Measurements from ENCODE around the gene HAPSTR1.

Gene HAPSTR1

DNA sequence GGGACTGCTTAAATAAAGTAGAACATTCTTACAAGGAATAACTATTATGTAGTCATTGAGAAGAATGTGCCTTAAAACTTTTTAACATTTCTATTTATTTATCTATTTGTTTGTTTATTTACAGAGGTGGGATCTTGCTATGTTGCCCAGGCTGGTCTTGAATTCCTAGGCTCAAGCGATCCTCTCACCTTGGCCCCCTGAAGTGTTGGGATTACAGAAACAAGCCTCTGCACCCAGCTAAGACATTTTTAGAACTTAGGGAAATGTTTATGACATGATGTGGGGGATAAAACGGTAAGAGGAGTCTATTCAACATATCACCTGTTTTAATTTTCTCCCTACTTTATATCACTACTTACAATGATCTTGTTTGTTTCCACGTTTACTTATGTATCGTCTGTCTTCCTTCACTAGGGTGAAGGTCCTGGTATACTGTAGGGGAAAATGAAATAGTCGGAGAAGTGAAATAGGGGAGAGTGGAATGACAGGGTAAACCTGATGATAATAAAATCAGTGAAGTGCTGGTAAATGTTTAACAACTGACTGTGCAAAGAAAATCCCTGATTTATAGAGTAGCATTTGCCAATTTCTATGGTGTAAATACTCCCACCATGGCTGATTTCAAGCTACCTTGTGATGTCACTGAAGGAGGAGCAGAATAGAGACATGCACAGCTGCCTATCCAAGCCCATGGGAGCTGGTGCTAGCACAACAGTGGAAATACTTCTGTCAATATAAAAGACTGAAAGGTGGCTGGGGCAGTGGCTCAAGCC lies 16.0 kb upstream of the HAPSTR1 start:
- Histone ChIP-seq H3K4me1 (ENCODE audit: control insufficient read depth, insufficient read depth, low read length) (no peaks in the 10 kb centered on the region), H3K9me3 (ENCODE audit: control insufficient read depth, insufficient read depth, low read depth, low read length) (no peaks in the 10 kb centered on the region), H3K4me3 (ENCODE audit: low read depth, low read length) (no peak overlapping the region), H3K36me3 (ENCODE audit: control insufficient read depth in 2 of 2, insufficient read depth in 1 of 2, low read length in 2 of 2) (no peaks in the 10 kb centered on the region), H3K27ac (ENCODE audit: extremely low read depth, low read depth, low read length) (no peak overlapping the region)
- POLR2A ChIA-PET = interaction anchor here (6.2 kb wide), 1 partner anchor 17 kb away, joined by 76 read pairs; the partner anchor contains the start of gene HAPSTR1
- TF ChIP-seq ZNF138 (tag by site-specific recombination; IDR thresholded peaks at IDR 0.05; ENCODE audit: borderline replicate concordance) (no peak), ZNF112 (tag by site-specific recombination; IDR thresholded peaks at IDR 0.05) (peak; percentile 78; the same call in 1 of the 2 replicates), ZNF776 (tag by site-specific recombination; IDR thresholded peaks at IDR 0.05; ENCODE audit: borderline replicate concordance) (no peak), ZNF701 (tag by site-specific recombination; IDR thresholded peaks at IDR 0.05) (no peak), ZXDB (tag by site-specific recombination; IDR thresholded peaks at IDR 0.05) (no peak), ZNF223 (tag by site-specific recombination; IDR thresholded peaks at IDR 0.05) (no peak), ZNF791 (tag by site-specific recombination; IDR thresholded peaks at IDR 0.05) (no peak), ZNF501 (tag by site-specific recombination; IDR thresholded peaks at IDR 0.05) (no peak), ZNF292 (tag by site-specific recombination; IDR thresholded peaks at IDR 0.05; ENCODE audit: borderline replicate concordance, low read depth) (no peak), ZNF341 (tag by site-specific recombination; IDR thresholded peaks at IDR 0.05; ENCODE audit: low read depth) (no peak), ZBTB8A (tag by site-specific recombination; IDR thresholded peaks at IDR 0.05) (no peak), ZNF140 (tag by site-specific recombination; IDR thresholded peaks at IDR 0.05) (no peak), ZNF585B (tag by site-specific recombination; IDR thresholded peaks at IDR 0.05) (0 out of 2 replicates have a peak, but pooled peaks have one; percentile 11), ZNF514 (tag by site-specific recombination; IDR thresholded peaks at IDR 0.05) (no peak)
- TF ChIP-seq, protein P1, sequence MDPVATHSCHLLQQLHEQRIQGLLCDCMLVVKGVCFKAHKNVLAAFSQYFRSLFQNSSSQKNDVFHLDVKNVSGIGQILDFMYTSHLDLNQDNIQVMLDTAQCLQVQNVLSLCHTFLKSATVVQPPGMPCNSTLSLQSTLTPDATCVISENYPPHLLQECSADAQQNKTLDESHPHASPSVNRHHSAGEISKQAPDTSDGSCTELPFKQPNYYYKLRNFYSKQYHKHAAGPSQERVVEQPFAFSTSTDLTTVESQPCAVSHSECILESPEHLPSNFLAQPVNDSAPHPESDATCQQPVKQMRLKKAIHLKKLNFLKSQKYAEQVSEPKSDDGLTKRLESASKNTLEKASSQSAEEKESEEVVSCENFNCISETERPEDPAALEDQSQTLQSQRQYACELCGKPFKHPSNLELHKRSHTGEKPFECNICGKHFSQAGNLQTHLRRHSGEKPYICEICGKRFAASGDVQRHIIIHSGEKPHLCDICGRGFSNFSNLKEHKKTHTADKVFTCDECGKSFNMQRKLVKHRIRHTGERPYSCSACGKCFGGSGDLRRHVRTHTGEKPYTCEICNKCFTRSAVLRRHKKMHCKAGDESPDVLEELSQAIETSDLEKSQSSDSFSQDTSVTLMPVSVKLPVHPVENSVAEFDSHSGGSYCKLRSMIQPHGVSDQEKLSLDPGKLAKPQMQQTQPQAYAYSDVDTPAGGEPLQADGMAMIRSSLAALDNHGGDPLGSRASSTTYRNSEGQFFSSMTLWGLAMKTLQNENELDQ (tag by site-specific recombination; IDR thresholded peaks at IDR 0.05; ENCODE audit: low read depth) = no peak
- TF ChIP-seq, protein P2, sequence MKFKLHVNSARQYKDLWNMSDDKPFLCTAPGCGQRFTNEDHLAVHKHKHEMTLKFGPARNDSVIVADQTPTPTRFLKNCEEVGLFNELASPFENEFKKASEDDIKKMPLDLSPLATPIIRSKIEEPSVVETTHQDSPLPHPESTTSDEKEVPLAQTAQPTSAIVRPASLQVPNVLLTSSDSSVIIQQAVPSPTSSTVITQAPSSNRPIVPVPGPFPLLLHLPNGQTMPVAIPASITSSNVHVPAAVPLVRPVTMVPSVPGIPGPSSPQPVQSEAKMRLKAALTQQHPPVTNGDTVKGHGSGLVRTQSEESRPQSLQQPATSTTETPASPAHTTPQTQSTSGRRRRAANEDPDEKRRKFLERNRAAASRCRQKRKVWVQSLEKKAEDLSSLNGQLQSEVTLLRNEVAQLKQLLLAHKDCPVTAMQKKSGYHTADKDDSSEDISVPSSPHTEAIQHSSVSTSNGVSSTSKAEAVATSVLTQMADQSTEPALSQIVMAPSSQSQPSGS (tag by site-specific recombination; IDR thresholded peaks at IDR 0.05; ENCODE audit: low read depth) = no peak
- CTCF ChIA-PET = interaction anchor here (0.6 to 1.1 kb wide), 3 partner anchors 26 to 265 kb away, joined by 3 to 8 read pairs (median 4); no protein-coding TSS in a partner anchor

- Histone ChIP-seq H3K36me3 (ENCODE audit: control insufficient read depth in 2 of 2, insufficient read depth in 1 of 2, low read length in 2 of 2) (no peaks in the 10 kb centered on the region), H3K4me1 (ENCODE audit: control insufficient read depth, insufficient read depth, low read length) (no peaks in the 10 kb centered on the region), H3K9me3 (ENCODE audit: control insufficient read depth, insufficient read depth, low read depth, low read length) (no peaks in the 10 kb centered on the region), H3K4me3 (ENCODE audit: low read depth, low read length) (no peak overlapping the region), H3K27ac (ENCODE audit: extremely low read depth, low read depth, low read length) (no peak overlapping the region)
- POLR2A ChIA-PET = interaction anchor here (0.6 to 6.2 kb wide), 3 partner anchors 15 to 232 kb away, joined by 3 to 76 read pairs (median 3); partner anchors contain the start of gene HAPSTR1
- CTCF ChIA-PET = interaction anchor here (0.7 to 1.9 kb wide), 2 partner anchors 27 to 57 kb away, joined by 3 to 7 read pairs; no protein-coding TSS in a partner anchor
- no peak for TF ChIP-seq ZNF280C (tag by site-specific recombination; IDR thresholded peaks at IDR 0.05)
- no peak for TF ChIP-seq ZNF146 (tag by site-specific recombination; IDR thresholded peaks at IDR 0.05)
- TF ChIP-seq ZNF140 (tag by site-specific recombination; IDR thresholded peaks at IDR 0.05) = no peak
- TF ChIP-seq ZNF398 (tag by site-specific recombination; IDR thresholded peaks at IDR 0.05) = no peak
- no peak for TF ChIP-seq ZNF155 (tag by site-specific recombination; IDR thresholded peaks at IDR 0.05)
- TF ChIP-seq ZNF707 (tag by site-specific recombination; IDR thresholded peaks at IDR 0.05) = no peak
- no peak for TF ChIP-seq ZNF175 (tag by site-specific recombination; IDR thresholded peaks at IDR 0.05)
- TF ChIP-seq SP2 (tag by site-specific recombination; IDR thresholded peaks at IDR 0.05) = no peak
- no peak for TF ChIP-seq ZNF670 (tag by site-specific recombination; IDR thresholded peaks at IDR 0.05; ENCODE audit: low read depth)
- no peak for TF ChIP-seq ZNF354C (tag by site-specific recombination; IDR thresholded peaks at IDR 0.05; ENCODE audit: borderline replicate concordance, low read depth)
- no peak for TF ChIP-seq ZNF423 (tag by site-specific recombination; IDR thresholded peaks at IDR 0.05)
- no peak for TF ChIP-seq ZNF138 (tag by site-specific recombination; IDR thresholded peaks at IDR 0.05; ENCODE audit: borderline replicate concordance)
These were observed 14.2 kb upstream of the HAPSTR1 start for GRCh38 chr16:9077091-9077809.

Data from HEK293 (cell line).